Measurements from ENCODE around the gene WRAP73.

Gene WRAP73

DNA sequence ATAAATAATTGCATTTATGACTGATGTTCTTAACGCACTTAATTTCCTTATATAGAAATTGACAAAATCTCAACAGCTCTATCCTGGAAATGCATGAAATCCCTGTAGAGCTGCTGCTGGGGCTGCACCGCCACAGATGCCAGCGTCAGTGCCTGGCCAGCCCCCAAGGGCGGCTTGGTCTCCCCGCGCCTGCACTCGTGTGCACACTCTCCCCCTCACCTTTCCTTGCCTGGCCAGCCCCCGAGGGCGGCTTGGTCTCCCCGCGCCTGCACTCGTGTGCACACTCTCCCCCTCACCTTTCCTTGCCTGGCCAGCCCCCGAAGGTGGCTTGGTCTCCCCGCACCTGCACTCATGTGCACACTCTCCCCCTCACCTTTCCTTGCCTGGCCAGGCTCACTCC, 13.8 kb downstream of the WRAP73 start:
- TF ChIP-seq TEAD4 (IDR thresholded peaks at IDR 0.05), result no peak
- no peak for TF ChIP-seq CREB1 (IDR thresholded peaks at IDR 0.05; ENCODE audit: low read depth)
- no peak for TF ChIP-seq REST (IDR thresholded peaks at IDR 0.05; ENCODE audit: low read depth)
- TF ChIP-seq EP300 (IDR thresholded peaks at IDR 0.05; ENCODE audit: borderline replicate concordance), result no peak
- no peak for TF ChIP-seq TCF12 (IDR thresholded peaks at IDR 0.05; ENCODE audit: low read depth)
- no peak for TF ChIP-seq YY1 (IDR thresholded peaks at IDR 0.05; ENCODE audit: low read depth)
- TF ChIP-seq NFIC (IDR thresholded peaks at IDR 0.05), result no peak
- TF ChIP-seq, protein P1, sequence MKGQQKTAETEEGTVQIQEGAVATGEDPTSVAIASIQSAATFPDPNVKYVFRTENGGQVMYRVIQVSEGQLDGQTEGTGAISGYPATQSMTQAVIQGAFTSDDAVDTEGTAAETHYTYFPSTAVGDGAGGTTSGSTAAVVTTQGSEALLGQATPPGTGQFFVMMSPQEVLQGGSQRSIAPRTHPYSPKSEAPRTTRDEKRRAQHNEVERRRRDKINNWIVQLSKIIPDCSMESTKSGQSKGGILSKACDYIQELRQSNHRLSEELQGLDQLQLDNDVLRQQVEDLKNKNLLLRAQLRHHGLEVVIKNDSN (IDR thresholded peaks at IDR 0.05), result no peak
- TF ChIP-seq EGR1 (IDR thresholded peaks at IDR 0.05), result no peak
- no peak for TF ChIP-seq CEBPB (IDR thresholded peaks at IDR 0.05)

DNA sequence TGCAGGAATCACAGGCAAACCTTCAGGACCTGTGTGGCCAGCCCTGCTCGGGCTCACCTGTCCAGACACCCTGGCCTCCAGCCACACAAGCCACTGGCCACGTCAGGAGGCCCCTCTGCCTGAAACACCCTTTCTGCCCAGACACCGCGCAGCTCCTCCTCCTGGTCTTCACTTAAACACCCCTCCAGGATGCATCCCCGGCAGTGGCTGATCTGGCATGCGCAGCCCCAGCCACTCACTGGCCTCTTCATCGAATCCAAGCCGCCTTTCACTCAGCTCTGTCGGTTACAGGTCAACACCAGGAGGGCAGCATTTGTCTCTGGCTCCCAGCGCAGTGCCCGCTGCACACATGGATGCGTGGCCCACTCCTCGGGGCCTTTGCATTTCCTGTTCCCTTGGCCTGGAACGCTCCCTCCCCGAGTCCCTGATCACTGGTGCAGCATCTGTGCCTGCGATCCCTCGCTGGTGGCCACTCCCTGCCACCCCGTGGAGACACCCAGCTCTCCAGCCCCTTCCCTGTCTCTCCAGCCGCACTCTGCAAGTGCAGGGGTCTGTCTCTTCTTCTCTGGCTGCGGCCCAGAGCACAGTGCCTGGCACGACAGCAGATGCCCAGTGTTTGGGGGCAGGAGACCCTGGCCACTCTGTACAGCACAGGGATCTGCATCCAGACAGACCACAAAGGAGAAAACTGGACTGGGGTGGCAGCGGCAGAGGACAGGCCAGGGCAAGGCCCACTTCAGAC, 15.7 kb downstream of the WRAP73 start:
- TF ChIP-seq CREB1 (IDR thresholded peaks at IDR 0.05; ENCODE audit: low read depth), result no peak
- no peak for TF ChIP-seq TEAD4 (IDR thresholded peaks at IDR 0.05)
- TF ChIP-seq EGR1 (IDR thresholded peaks at IDR 0.05), result no peak
- TF ChIP-seq EP300 (IDR thresholded peaks at IDR 0.05; ENCODE audit: borderline replicate concordance), result no peak
- no peak for TF ChIP-seq ZBTB7A (IDR thresholded peaks at IDR 0.05; ENCODE audit: low read depth)
- TF ChIP-seq TAF1 (IDR thresholded peaks at IDR 0.05; ENCODE audit: low read depth), result no peak
- no peak for TF ChIP-seq FOXM1 (IDR thresholded peaks at IDR 0.05; ENCODE audit: borderline replicate concordance, low read depth)
- no peak for TF ChIP-seq TCF12 (IDR thresholded peaks at IDR 0.05; ENCODE audit: low read depth)
- TF ChIP-seq NFIC (IDR thresholded peaks at IDR 0.05), result no peak
- TF ChIP-seq RAD21 (IDR thresholded peaks at IDR 0.05; ENCODE audit: low read depth), result no peak
- TF ChIP-seq, protein P1 (IDR thresholded peaks at IDR 0.05), result no peak
- TF ChIP-seq CEBPB (IDR thresholded peaks at IDR 0.05), result no peak
- TF ChIP-seq, protein P2, sequence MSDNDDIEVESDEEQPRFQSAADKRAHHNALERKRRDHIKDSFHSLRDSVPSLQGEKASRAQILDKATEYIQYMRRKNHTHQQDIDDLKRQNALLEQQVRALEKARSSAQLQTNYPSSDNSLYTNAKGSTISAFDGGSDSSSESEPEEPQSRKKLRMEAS (IDR thresholded peaks at IDR 0.05), result no peak
- TF ChIP-seq YY1 (IDR thresholded peaks at IDR 0.05; ENCODE audit: low read depth), result no peak

GRCh38 chr1:3633344-3634058, 16.4 kb downstream of the WRAP73 start:
- TF ChIP-seq TEAD4 (IDR thresholded peaks at IDR 0.05) (no peak), EGR1 (IDR thresholded peaks at IDR 0.05) (no peak), REST (IDR thresholded peaks at IDR 0.05; ENCODE audit: low read depth) (no peak), FOXM1 (IDR thresholded peaks at IDR 0.05; ENCODE audit: borderline replicate concordance, low read depth) (no peak), EP300 (IDR thresholded peaks at IDR 0.05; ENCODE audit: borderline replicate concordance) (no peak), CREB1 (IDR thresholded peaks at IDR 0.05; ENCODE audit: low read depth) (no peak), TAF1 (IDR thresholded peaks at IDR 0.05; ENCODE audit: low read depth) (no peak), CEBPB (IDR thresholded peaks at IDR 0.05) (no peak)
- TF ChIP-seq, protein P1 (IDR thresholded peaks at IDR 0.05), result no peak
- TF ChIP-seq, protein P2 (IDR thresholded peaks at IDR 0.05), result no peak

DNA sequence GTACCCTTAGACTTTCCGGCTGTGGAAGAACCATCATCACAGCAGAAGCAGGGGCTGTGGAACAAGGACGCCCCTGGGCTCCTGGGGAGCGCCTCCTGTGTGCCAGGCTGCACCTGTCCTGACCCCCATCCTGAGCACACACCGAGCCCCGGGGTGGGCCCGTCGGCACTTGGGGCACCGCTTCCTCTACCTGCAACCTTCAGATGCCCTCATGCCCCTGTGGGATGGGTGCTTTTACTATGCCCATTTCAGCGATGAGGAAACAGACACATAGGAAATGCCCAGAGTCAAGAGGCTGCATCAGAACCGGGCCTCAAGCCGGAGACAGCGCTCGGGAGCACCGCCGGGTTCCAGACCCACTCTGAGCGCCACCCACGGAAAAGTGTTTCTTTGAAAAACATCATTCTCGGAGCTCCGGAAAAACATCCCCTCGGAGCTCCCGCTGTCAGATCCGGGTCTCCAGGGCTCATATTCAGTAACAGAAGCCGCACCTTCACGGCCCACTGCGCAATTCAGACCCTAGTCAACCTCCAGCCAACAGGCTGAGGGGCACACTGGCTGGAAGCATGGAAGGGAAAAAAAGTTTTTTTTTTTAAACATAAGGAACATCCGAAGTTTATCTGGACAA, 17.1 kb downstream of the WRAP73 start:
- no peak for TF ChIP-seq CEBPB (IDR thresholded peaks at IDR 0.05)

DNA sequence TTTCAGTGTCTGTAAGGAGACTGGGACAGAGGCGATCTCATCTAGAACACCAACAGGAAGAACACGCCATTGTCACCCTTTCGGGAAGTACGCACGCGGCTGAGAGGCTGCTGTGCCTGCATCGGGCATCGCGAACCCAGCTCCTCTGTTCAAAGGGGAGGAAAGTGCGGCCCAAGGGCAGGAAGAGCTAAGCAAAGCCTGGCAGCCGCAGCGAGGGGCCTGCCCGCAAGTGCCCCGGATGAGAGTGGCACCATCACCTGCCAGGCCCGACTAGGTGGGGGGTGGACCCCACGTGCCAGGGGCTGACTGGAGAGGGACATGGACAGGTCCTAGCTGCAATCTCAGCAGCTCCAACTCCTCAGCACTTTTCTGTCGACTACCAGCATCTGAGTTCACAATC, 17.6 kb downstream of the WRAP73 start:
- TF ChIP-seq NFIC (IDR thresholded peaks at IDR 0.05), result no peak
- TF ChIP-seq TEAD4 (IDR thresholded peaks at IDR 0.05), result no peak
- no peak for TF ChIP-seq CEBPB (IDR thresholded peaks at IDR 0.05)
- TF ChIP-seq CREB1 (IDR thresholded peaks at IDR 0.05; ENCODE audit: low read depth), result no peak

Measured in Ishikawa (cell line).